Right lobe of liver (tissue), 4 donors: ENCODE data around the gene FUT4.

Experiments
- POLR2A ChIP-seq: fragments of 450-650 bp; IDR thresholded peaks from one replicate; pipeline ENCODE4 v1.6.1; 2017; ENCODE audit warnings: antibody characterized with exemption, mild to moderate bottlenecking
- TF ChIP-seq, protein P1 (sequence below), 4 donors: fragments of 200-600 bp in 3 of 4; fragments of 450-650 bp in 1 of 4; IDR thresholded peaks; one replicate each; pipeline versions ENCODE4 v1.5.1 to v1.8.0; 2016 to 2022; ENCODE audit warnings: antibody characterized with exemption in 4 of 4, mild to moderate bottlenecking in 2 of 4
- donor health status: DM: no; HTN: no; CAD: no.
- donor health status: DM: no; HTN: no; CAD: no.
- donor health status: DM: no; HTN: yes; CAD: no.

- TF ChIP-seq, protein P1, sequence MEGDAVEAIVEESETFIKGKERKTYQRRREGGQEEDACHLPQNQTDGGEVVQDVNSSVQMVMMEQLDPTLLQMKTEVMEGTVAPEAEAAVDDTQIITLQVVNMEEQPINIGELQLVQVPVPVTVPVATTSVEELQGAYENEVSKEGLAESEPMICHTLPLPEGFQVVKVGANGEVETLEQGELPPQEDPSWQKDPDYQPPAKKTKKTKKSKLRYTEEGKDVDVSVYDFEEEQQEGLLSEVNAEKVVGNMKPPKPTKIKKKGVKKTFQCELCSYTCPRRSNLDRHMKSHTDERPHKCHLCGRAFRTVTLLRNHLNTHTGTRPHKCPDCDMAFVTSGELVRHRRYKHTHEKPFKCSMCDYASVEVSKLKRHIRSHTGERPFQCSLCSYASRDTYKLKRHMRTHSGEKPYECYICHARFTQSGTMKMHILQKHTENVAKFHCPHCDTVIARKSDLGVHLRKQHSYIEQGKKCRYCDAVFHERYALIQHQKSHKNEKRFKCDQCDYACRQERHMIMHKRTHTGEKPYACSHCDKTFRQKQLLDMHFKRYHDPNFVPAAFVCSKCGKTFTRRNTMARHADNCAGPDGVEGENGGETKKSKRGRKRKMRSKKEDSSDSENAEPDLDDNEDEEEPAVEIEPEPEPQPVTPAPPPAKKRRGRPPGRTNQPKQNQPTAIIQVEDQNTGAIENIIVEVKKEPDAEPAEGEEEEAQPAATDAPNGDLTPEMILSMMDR (IDR thresholded peaks at IDR 0.05), result no peak
- no peak for TF ChIP-seq POLR2A
Observed at GRCh38 chr11:94576306-94576705, 32.6 kb downstream of the FUT4 start.
